Measurements from ENCODE around the gene MALAT1. TPM values are rescaled to one million over a fixed set of nuclear protein-coding genes. Genes with fewer than 3 reads are reported as not detected.
A peak's percentile ranks its signal among the peaks of the same experiment; 100 is the strongest.
"Not testable (repeated sequence)": the region's sequence is repeated elsewhere in the genome, so short reads cannot be mapped to it uniquely, and the experiment has no call there.

Gene MALAT1
- total RNA-seq, 3 donors from 2014 or later = 10,779 to 14,350 (median 11,224) TPM

GRCh38 chr11:65471447-65471891 is 27.4 kb upstream of the MALAT1 start:
- ATAC-seq = peak; percentile 57
- intact Hi-C loops (cut with DNase I, micrococcal nuclease) = loop anchor here in 1 of 2 donors (5.0 kb wide), 1 partner anchor 36 kb away; no protein-coding TSS in a partner anchor
- TF ChIP-seq, protein P1, sequence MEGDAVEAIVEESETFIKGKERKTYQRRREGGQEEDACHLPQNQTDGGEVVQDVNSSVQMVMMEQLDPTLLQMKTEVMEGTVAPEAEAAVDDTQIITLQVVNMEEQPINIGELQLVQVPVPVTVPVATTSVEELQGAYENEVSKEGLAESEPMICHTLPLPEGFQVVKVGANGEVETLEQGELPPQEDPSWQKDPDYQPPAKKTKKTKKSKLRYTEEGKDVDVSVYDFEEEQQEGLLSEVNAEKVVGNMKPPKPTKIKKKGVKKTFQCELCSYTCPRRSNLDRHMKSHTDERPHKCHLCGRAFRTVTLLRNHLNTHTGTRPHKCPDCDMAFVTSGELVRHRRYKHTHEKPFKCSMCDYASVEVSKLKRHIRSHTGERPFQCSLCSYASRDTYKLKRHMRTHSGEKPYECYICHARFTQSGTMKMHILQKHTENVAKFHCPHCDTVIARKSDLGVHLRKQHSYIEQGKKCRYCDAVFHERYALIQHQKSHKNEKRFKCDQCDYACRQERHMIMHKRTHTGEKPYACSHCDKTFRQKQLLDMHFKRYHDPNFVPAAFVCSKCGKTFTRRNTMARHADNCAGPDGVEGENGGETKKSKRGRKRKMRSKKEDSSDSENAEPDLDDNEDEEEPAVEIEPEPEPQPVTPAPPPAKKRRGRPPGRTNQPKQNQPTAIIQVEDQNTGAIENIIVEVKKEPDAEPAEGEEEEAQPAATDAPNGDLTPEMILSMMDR (IDR thresholded peaks at IDR 0.05) = peak; percentile 48
- Histone ChIP-seq H3K4me1 (ENCODE audit: low read depth) (peaks cover 49% of the 10 kb centered on the region), H3K36me3 (ENCODE audit: low read depth) (no peaks in the 10 kb centered on the region), H3K4me3 (no peak overlapping the region), H3K9me3 (no peaks in the 10 kb centered on the region)
- DNase-seq = peak; percentile 74 to 83 (median 75)

DNA sequence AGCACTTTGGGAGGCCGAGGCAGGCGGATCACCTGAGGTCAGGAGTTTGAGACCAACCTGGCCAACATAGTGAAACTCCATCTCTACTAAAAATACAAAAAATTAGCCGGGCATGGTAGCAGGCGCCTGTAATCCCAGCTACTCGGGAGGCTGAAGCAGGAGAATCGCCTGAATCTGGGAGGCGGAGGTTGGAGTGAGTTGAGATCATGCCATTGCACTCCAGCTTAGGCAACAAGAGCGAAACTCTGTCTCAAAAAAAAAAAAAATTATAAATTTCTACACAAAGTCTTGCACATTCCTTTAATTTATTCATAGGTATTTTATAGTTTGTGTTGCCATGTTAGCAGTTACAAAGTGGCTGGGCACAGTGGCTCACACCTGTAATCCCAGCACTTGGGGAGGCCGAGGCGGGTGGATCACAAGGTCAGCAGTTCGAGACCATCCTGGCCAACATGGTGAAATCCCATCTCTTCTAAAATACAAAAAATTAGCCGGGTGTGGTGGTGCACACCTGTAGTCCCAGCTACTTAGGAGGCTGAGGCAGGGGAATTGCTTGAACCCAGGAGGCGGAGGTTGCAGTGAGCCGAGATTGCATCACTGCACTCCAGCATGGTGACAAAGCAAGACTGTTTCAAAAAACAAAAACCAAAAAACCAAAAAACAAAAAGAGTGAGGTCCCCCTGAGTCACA is 26.1 kb upstream of the MALAT1 start:
- not testable (repeated sequence) for H3K36me3 ChIP-seq (ENCODE audit: low read depth); ATAC-seq; H3K4me3 ChIP-seq; H3K9me3 ChIP-seq
- peaks cover 46% of the 10 kb centered on the region for H3K4me1 ChIP-seq (ENCODE audit: low read depth)
- intact Hi-C loops (cut with DNase I, micrococcal nuclease) = loop anchor here in 1 of 2 donors (5.0 kb wide), 1 partner anchor 35 kb away; no protein-coding TSS in a partner anchor
- DNase-seq = peak in 1 of 3 donors; percentile 48

- TF ChIP-seq, protein P1 (IDR thresholded peaks at IDR 0.05) = no peak
- no peaks in the 10 kb centered on the region for H3K36me3 ChIP-seq (ENCODE audit: low read depth)
- ATAC-seq (no peak), DNase-seq (no peak)
- H3K4me1 ChIP-seq (ENCODE audit: low read depth) = peaks cover 47% of the 10 kb centered on the region
- no peaks in the 10 kb centered on the region for H3K9me3 ChIP-seq
- intact Hi-C loops (cut with DNase I, micrococcal nuclease) = loop anchor here in 1 of 2 donors (5.0 kb wide), 1 partner anchor 34 kb away; no protein-coding TSS in a partner anchor
- H3K4me3 ChIP-seq = no peak overlapping the region
These were observed 25.5 kb upstream of the MALAT1 start for GRCh38 chr11:65473278-65473860.

DNA sequence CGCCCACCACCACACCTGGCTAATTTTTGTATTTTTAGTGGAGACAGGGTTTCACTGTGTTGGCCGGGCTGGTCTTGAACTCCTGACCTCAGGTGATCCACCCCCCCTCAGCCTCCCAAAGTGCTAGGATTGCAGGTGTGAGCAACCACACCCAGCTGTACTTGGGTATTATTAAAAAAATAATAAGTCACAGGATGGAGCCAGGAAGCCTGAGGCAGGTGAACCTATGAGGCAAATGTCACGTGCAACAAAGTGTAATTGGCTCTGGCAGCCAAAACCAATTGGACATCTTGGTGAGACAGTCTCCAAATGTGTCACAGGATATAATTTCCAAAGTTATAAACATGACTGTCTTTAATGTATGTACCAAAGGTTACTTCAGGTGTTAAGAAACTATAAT is 24.0 kb upstream of the MALAT1 start:
- H3K9me3 ChIP-seq = no peaks in the 10 kb centered on the region
- TF ChIP-seq, protein P1 (IDR thresholded peaks at IDR 0.05) = no peak
- ATAC-seq (peak; percentile 5), DNase-seq (peak in 2 of 3 donors; percentile 50 to 64)
- intact Hi-C loops (cut with DNase I, micrococcal nuclease) = loop anchor here in 1 of 2 donors (5.0 kb wide), 1 partner anchor 32 kb away; no protein-coding TSS in a partner anchor
- H3K36me3 ChIP-seq (ENCODE audit: low read depth) = no peaks in the 10 kb centered on the region
- H3K4me1 ChIP-seq (ENCODE audit: low read depth) = peaks cover 50% of the 10 kb centered on the region
- H3K4me3 ChIP-seq = no peak overlapping the region

GRCh38 chr11:65476632-65477148 is 22.2 kb upstream of the MALAT1 start:
- Histone ChIP-seq H3K4me3 (peak overlapping the region; percentile 64), H3K9me3 (no peaks in the 10 kb centered on the region), H3K4me1 (ENCODE audit: low read depth) (peaks cover 44% of the 10 kb centered on the region), H3K36me3 (ENCODE audit: low read depth) (no peaks in the 10 kb centered on the region)
- peak; percentile 45 for ATAC-seq
- intact Hi-C loops (cut with DNase I, micrococcal nuclease) = no loop called here
- TF ChIP-seq, protein P1 (IDR thresholded peaks at IDR 0.05) = no peak
- peak; percentile 68 to 87 (median 74) for DNase-seq
